ENCODE results near the gene CD99L2.

Gene CD99L2

GRCh38 chrX:150777328-150777992 is 121.0 kb downstream of the CD99L2 start:
- DNase-seq = no peak

- DNase-seq = no peak
These were observed 122.7 kb downstream of the CD99L2 start for GRCh38 chrX:150775569-150776350.

DNA sequence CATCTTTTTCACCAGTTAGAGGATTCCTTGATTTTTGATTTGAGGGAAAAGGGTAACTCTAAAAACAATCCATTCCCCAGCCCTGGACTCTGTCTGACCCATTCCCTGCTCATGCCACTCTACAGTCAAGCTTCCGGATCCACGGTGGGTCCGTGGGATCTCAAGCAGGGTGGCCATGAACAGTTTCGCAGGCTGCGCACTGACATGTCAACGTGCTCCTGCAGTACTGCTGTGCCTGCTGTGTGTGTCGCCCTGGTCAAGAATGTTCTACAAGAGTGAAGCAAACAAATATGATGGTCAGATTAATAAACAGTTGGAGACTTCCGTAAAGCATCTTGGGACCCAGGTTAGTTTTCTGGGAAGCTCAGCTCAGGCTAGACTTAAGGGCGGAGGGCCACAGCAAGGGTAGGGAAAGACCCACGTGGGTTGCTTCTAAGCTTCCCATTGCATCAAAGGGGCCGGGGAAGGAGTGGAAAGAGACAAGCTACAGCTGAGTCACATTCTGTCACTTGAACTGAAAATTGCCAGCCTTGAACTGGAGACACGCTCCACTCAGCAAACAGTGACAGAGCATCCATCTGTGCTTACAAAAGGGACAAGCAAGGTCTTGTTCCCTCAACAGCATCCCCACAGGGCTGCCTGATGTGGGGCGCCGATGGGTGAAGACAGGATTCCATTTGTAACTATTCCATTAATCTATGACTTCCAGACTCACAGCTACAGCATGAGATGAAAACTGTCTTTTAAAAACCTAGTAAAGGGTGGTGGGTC is 123.5 kb downstream of the CD99L2 start:
- no peak for DNase-seq

DNA sequence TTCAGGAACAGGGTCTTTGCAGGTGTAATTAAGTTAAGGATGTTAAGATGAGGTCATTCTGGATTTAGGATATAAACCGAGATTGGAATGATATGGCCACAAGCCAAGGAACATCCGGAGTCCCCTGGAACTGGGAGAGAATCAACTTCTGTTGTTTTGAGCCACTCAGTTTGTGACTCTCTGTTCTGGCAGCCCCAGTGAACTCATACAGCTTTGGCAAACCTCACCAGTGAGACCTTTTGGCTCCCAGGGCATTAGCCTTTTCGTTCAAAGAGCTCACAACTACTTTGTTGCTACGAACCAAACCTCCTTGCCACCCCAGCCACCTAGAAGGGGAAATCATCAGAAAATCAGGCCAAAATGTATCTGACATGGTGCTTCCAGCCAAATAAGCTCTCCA is 124.8 kb downstream of the CD99L2 start:
- no peak for DNase-seq

DNA sequence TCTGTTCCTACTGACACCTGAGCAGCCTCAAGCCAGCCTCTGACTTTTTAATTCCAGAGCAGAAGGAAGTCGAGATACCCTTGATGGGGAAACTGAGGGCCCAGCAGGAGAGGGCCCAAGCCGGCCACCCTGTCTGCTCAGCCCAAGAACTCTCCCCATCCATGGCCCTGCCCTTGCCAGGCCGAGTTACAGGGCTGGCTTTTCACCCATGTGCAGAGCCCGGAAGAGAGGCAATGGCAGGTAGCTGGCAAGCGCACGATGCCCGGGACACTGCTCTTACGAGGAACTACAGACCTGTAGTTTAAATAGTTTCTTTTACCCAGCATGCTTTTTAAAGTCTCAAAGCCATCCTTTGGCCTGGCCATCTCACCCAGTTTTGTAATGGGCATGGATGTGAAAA is 125.4 kb downstream of the CD99L2 start:
- DNase-seq = no peak

- DNase-seq = peak; percentile 25 to 77
These were observed 126.1 kb downstream of the CD99L2 start for GRCh38 chrX:150772150-150772970.

DNA sequence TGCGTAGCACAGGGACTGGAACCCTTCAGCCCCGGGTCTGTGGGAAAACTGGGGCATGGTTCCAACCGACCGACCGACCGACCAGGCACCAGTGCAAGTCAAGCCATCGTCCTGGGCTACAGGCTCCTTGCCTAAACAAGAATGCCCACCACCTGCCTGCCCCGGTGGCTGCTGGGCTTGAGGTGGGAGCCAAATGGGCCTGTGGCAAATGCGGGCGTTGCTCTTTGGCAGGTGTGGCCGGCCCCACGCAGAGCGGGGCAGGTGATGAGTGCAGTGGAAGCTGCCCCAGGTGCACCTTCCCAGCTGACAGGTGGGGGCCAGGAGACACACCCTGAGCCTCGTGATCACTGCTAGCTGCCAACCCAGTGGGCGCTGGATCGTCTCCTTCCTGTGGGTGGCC is 127.4 kb downstream of the CD99L2 start:
- DNase-seq = no peak

GRCh38 chrX:150770623-150771022 is 127.8 kb downstream of the CD99L2 start:
- DNase-seq = no peak

- DNase-seq = no peak
These were observed 129.1 kb downstream of the CD99L2 start for GRCh38 chrX:150769408-150769807.

- no peak for DNase-seq
These were observed 129.8 kb downstream of the CD99L2 start for GRCh38 chrX:150768580-150769190.

- no peak for DNase-seq
These were observed 130.4 kb downstream of the CD99L2 start for GRCh38 chrX:150768132-150768485.

- no peak for DNase-seq
These were observed 130.9 kb downstream of the CD99L2 start for GRCh38 chrX:150767475-150768131.

DNA sequence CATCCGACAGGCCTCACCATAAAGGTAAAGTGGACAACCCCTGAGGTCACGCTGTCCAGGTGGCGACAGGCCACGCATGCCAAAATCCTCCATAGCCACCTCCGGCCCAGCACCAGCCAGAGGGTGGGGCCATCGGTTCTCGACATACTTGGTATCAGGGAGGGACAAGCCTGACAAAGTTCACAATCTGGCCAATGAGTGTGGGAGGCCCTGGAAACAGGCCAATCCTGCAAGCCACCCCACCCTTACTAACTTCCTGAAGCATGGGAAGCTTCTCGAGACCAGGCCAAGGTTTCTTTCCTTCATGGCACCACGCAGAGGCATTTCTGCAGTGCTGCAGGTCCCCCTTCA is 131.4 kb downstream of the CD99L2 start:
- DNase-seq = no peak

GRCh38 chrX:150766351-150767044 is 132.0 kb downstream of the CD99L2 start:
- DNase-seq = no peak

- no peak for DNase-seq
These were observed 132.6 kb downstream of the CD99L2 start for GRCh38 chrX:150765782-150766350.

DNA sequence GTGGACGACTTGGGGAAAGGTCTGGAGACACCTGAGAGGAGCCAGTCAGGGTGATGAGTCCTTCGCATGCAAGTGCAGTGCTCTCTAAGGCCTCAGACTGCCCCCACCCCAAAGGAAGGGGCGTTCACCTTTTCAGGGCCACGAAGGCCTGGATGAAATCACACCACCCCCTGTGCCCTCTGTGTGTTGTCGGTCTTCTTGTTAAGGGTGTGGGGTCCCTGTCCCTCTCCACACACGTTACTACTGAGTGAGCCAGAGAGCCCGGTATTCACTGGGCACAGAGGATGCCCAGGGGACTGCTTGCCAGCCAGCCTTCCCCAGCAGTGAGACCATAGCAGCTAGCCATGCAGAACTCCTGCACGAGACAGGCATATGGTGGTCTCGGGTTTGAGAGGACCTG is 133.2 kb downstream of the CD99L2 start:
- DNase-seq = no peak

DNA sequence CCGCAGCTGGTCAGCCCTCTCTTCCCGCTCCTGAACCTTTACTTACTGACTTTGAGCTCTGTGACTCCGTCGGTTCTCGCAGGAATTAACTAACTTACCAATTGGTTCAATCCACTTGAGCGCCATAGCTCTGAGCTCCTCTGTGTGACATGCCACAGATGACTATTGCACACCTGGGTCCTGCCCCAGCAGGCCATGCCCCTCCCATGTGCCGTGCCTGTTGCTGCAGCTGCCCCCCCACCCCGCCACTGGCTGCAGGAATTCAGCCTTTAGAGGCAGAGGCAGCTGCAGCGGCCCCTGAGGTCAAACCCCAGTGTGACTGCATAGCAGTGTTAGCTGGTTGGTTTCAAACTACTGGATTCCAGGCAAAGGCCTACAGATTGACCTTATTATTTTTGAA is 134.7 kb downstream of the CD99L2 start:
- no peak for DNase-seq

GRCh38 chrX:150763303-150763797 is 135.1 kb downstream of the CD99L2 start:
- DNase-seq = no peak

DNA sequence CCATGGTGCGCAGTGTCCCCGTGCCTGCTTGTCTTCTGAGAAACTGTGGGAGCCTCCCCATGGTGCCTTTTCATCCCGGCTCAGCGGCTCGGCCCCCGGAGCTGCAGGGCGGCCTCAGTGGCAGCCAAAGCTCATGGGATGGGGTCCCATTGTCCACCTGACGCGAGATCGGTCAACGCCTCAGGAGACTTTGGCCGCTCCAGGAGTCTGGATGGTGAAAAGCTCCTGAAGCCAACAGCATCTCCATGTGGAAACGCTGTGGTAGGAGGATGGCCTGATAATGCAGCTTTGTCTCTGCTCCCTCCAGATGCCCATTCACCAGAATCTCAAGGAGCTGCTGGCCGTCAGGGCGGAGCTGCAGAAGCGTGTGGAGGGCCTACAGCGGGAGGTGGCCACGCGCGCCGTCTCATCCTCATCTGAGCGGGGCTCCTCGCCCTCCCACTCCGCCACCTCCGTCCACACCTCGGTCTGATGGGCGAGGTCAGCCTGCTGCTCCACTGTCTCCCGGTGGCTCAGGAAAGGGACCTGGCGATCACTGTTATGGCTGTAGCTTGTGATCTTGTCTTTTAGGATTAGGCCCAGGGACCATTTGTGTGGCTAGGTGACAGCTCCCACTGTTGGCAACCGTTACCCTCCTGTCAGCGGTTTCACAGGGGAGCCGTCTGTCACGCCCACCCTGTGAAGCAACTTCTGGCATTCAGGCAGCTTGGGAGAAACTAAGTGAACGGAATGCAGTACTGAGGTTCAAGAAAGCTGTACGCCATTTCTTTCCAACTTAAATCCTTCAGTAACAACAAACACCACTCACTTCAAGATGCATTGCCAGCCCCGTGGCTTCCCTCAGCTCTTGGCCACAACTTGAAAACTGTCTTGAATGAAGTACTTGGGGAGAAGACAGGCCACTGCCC is 136.0 kb downstream of the CD99L2 start:
- no peak for DNase-seq

DNA sequence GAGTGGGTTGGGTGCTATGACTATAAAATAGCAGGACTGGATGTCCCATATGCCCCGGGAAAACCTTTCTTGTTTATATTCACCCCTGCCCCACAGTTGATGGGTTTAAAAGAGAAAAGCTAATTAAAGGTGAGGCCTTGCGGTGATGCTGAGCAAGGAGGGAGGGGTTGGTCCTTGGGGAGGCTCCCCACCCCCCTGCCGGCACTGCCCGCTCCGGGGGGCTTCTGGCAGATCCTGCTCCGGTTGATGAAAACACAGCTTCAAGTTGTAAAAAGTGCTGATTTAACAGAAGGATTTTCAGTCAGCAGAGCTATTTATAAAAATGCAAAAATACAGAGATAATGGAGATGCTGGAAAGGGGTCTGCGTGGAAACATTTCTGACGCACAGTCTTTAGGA is 136.7 kb downstream of the CD99L2 start:
- no peak for DNase-seq
